Right hindlimb (tissue), 1 donor: ENCODE measurements around the gene CCDC142.

Experiments used
- DNase-seq: peaks from one replicate; pipeline ENCODE4 v3.0.0-alpha.2; 2018

The CCDC142 gene

DNA sequence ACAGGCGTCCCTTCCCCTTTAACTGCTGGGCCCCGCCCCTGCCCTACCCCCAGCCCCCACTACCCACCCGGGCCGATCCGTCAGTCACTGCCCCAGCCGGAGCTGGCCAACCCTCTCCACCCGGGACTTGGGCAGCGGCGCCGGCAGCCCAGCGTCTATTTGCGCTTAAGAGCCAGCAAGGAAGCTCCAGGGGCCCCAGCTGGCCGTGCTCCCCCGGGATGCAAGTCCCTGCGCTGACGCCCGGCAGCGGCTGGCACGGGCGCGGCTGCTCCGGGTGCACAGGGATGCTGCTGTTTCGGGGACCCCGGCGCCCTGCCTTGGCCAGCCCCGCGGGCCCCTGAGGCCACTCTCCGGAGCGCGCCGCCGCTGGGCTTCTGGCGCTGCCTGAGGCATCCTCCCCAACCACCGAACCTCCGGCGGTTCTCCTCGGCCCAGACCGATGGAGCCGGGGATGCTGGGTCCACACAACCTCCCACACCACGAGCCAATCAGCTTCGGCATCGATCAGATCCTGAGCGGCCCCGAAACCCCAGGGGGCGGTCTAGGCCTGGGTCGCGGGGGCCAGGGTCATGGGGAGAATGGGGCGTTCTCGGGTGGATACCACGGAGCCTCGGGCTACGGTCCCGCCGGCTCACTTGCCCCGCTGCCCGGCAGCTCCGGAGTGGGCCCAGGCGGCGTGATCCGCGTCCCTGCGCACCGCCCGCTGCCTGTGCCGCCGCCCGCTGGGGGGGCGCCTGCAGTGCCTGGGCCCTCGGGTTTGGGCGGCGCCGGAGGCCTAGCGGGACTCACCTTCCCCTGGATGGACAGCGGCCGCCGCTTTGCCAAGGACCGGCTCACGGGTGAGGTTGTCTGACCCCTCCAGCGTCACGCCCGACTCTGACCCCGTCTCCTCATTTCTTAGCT lies 31.8 kb upstream of the CCDC142 start, which contains the start of gene TLX2:
Gene TLX2 (plus strand): TSS at position 83 of the 903 bp plus-strand sequence. CDS start 357 bp downstream, at position 440.
- DNase-seq = no peak

- no peak for DNase-seq
Observed at GRCh38 chr2:74513605-74514367, 31.0 kb upstream of the CCDC142 start.

- DNase-seq = no peak
Observed at GRCh38 chr2:74512744-74513604, 30.2 kb upstream of the CCDC142 start.

DNA sequence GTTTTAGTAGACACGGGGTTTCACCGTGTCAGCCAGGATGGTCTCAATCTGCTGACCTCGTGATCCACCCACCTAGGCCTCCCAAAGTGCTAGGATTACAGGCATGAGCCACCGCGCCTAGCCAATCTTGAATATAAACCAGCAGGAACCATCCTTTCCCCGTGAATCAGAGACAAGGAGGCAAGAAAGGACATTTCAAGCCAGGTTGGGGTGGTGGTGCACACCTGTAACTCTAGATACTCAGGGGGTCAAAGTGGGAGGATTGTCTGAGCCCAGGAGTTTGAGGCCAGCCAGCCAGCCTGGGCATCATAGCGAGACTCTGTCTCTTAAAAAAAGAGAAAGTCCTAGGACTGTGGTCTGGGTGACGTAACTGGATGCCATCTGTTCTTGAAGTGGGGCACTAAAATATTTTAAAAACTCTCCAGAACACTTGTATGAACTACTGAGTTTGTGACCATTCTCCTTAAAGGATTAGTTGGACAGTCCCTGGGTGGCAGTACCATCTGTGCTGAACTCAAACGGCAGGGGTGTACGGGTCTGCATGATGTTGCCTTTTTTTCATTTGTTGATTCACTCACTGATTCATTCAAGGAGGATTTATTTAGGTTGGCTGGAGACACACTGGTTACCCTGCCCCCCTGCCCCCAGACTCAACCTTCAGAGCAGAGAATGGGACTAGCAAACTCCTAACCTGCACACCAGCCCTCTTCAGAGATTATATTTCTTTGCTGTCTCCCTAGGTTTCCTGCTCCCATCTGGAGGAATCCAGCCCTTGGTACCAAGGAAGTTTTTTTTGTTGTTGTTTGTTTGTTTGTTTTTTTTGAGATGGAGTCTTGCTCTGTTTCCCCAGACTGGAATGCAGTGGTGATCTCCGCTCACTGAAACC lies 28.5 kb upstream of the CCDC142 start:
- DNase-seq = no peak

DNA sequence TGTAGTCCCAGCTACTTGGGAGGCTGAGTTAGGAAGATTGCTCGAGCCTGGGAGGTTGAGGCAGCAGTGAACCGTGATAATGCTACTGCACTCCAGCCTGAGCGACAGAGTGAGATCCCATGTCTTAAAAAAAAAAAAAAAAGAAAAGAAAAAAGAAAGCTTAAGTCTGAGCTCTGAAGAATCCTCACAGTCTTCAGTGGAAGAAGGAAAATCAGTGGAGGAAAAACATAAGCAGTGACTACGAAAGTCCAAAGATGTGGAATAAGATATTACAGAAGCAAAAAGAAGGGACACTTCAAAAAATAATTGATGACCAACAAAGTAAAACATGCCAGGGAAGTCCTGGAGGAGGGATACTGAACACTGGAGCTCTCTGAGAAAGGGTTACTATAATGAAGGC lies 27.5 kb upstream of the CCDC142 start:
- no peak for DNase-seq

GRCh38 chr2:74507926-74508520 lies 25.2 kb upstream of the CCDC142 start:
- DNase-seq = peak; percentile 57

DNA sequence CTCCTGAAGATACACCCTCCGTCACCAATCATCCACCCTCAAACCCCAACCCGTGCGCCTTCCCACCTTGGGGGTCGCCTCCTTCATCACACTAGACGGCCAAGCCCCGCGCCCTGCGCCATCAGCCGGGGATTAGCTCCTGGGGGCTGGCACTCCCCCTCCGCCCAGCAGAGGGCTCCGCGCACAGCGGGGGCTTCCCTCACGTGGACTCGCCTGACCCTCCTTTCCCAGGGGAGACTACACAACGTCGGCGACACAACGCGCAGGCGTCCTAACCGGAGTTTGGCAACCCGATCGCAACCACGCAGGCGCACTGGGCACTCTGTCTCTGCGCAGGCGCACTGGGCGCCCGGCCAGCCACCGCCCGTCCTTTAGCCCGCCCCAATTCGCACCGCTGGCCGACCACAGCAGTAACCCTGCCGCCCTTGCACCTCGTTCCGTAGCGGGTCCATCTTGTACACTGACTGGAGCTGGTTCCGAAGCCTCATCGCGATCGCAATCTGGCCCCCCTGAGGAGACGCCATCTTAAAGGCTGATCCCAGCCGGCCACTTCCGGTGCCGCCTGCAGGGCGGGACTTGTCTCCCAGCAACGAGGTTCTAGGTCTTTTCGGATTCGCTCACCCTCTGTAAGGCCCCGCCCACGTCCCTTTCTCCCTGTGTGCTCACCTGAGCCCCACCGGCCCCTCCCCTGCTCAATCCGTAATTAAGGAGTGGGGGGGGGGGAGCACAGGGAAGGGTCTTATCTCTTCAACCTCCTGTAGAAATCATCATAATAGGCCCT lies 24.5 kb upstream of the CCDC142 start, which contains the start of gene PCGF1:
Gene PCGF1 (minus strand): TSS at position 551 of the 781 bp plus-strand sequence. CDS start 27 bp downstream, at position 524.
- peak; percentile 99 for DNase-seq

DNA sequence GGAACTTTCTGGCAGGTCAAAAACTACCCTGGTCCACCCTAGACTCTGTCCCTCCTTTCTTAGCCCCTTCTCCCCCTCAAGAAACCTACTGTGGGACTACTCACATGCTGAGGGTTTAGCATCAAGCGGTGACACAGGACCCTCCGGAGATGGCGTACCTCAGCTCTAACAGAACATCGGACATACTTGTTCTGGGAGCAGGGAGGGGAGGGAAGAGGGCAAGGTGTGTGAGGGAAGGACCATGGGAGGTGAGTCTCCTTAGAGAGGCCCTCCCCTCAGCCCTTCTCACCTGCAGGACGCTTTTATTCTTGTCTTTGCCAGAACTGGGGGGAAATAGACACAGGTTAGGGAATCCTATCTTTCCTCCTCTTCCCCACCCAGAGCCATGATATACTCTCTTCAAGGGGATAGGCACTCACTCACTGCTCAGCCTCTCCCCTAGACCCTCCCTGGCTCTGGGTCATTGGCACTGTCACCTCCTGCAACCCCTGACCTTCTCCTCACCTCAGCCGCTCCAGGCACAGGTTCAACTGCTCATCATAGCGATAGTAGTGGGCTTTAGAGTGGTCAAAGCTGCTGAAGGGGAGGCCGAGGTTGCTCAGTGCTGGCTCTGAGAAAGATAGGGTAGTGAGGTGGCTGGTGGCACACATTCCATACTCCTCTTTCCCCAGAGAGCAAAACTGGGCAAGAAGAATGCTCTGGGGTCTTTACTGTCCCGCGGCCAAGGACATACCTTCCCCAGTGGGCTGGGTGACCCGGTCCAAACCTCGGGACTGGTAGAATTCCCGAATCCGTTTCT lies 22.8 kb upstream of the CCDC142 start:
- DNase-seq = no peak

DNA sequence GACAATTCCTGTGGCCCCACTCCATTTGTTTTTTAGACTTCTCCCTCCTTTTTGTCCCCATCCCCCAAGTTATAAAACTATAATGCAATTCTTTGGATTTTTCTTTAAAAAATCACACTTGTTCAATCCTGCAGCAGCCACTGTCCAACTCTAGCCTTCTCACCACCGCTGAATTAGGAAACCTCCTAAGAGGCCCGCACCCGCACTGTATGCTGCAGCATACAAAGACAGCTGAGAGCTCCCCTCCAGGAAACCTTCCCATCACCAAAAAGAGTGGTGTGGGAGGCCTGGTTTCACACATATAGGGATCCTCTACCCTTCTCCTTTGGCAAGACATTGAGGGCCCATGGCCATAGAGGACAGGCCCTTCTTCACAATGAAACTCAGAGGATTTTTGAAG lies 21.8 kb upstream of the CCDC142 start:
- DNase-seq = no peak

DNA sequence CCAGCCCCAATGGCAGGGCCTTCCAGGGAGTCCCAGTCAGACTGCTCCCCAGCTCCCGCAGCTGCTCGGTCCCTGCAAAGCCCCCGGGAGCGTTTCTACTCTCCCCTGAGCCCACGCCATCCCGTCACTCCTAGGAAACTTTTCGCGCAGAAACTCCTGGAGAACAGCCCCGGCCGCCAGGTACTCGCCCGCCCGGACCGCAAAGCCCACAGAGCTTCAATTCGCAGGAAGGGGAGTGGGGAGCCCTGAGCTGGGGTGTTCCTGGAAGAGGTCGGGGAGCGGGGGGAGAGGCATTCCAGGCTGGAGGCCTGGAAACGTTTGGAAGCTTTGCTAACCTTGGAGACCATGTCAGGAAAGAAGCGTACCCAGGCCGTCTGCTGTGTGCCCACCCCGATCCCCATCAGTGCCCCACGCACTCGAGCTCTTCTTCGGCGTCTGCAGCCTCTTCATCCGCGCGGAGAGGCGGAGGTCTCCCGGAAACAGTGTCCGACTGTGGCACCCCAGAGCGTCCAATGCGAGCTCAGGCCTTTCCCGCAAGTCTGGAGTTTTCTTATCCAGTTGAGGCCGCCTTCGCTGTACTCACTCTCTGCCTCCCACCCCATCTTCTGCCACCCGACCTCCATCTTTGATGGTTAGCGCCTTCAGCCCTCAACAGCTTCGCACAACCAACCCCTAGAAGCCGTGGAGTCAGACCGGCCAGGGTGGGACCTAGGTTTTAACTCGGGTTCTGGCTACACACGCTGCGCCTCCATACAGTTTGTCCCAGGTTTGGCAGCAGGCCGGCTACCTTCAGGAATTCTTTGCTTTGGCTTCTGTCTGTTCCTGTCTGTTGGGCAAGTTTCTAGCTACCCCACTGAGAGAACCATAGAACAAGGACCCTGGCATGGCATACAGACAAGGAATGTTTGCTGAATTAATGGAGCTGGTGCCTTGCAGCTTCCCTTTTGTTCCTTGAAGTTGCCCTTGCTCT lies 21.0 kb upstream of the CCDC142 start:
- no peak for DNase-seq

- peak; percentile 80 for DNase-seq
Observed at GRCh38 chr2:74502720-74503505, 20.1 kb upstream of the CCDC142 start.

DNA sequence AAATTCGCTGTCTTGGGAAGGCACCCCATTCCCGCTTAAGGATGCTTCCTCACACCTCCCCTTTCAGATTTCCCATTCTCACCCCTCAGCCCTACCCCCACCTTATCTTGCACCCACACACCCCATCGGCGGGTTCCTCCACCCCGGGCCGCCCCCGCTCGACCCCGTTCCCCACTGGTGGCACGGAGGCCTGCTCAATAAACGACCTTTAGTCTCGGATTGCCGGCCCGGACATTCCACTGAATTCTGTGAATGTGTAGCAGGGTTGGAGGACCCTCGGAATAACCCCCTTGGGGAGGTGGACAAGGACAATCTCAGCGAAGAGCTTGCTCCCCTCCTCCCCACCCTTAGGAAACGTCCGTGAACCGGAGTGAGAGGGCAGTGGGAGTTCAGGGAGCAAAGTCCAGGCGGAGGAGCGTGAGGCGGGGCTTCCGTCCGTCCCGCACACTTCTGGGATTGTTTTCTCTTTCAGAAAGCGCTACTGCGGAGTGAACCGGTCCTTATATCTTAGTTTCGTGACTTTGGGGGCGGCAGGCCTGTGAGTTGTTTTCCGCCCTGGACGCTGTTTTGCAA lies 19.4 kb upstream of the CCDC142 start:
- DNase-seq = no peak

DNA sequence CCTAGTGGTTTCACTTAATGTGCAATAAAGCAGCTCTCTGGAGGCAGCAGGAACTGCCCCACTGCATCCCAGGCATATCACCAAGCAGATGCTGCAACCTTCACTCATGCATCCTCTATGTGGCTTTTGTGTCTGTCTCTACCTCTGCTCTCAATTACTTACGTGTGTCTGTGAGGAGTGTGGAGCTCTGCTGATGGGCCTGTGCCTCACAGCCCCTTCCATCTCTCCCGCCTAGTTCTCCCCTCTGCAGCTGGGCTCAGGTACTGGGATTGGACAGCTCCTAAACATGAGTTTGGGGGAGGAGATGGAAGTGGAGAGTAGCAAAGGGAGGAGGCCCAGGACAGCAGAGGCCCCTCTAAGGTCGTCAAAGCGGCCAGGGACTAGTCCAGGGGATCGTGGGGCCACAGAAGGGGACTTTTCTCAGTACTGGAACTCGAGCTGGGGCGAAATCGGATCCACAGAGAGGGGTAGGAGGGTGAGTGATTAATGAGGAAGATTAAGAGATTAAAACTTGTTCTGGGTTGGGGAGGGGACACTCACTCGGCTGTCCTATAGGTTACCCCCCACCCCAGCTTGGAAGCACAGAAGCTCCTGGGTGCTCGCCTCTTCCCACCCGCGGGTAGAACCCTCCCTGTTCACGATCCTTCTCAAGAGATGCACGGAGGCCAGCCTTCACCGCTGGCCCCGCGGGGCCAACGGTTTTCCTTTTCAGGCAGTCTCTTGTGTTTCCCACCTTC lies 18.7 kb upstream of the CCDC142 start:
- DNase-seq = no peak

- DNase-seq = no peak
Observed at GRCh38 chr2:74500578-74500946, 17.8 kb upstream of the CCDC142 start.

DNA sequence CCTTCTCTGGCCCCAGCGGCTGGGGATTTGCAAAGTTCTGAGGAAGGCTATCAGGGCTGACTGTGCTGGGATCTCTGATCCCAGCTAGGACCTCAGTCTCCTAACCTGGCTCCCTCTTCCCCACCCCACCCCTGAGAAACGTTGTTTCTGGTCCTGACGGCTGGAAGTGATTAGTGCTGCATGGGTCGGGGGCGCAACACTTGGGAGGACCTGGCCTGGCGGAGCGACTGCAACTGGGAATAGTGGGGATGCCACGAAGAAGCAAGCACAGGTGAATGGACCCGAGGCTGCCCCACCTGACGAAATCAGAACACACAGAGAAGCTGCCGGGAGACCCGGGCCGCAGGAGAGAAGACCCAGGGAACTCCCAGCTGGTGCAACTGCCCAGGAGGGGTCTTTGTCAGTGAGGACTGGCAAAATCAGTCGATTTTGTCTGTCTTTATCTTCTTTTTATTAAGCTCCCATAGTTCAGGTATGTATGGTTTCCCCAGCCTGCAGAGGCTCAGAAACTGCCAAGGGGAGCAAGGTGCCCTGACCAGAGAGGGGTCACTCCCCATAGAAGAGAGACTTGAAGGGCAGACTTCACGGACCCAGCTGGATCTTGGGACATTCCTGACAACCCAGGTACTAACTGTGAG lies 17.3 kb upstream of the CCDC142 start:
- no peak for DNase-seq
